Activated CD4-positive, alpha-beta T cell treated with anti-CD3 and anti-CD28 coated beads, Interleukin-2, Interleukin-6, amounts not matched to agents 100 ng/mL and 50 ng/mL, durations not matched to agents 16 hours and 8 hours (primary cell): ENCODE results near the gene DGKK.
A peak's percentile ranks its signal among the peaks of the same experiment; 100 is the strongest.
"Not testable (repeated sequence)": the region's sequence is repeated elsewhere in the genome, so short reads cannot be mapped to it uniquely, and the experiment has no call there.

ENCODE experiments used
- DNase-seq: peaks from one replicate; pipeline ENCODE4 v3.0.0-alpha.2; 2020

DGKK gene

GRCh38 chrX:50430917-50431575, 39.6 kb downstream of the DGKK start:
- peak; percentile 3 for DNase-seq

- no peak for DNase-seq
These were observed 42.5 kb downstream of the DGKK start for GRCh38 chrX:50428174-50428573.

- no peak for DNase-seq
These were observed 62.6 kb downstream of the DGKK start for GRCh38 chrX:50407976-50408375.

- DNase-seq: no peak
These were observed 66.7 kb downstream of the DGKK start for GRCh38 chrX:50403903-50404302.

- DNase-seq: no peak
These were observed 67.7 kb downstream of the DGKK start for GRCh38 chrX:50402886-50403285.

DNA sequence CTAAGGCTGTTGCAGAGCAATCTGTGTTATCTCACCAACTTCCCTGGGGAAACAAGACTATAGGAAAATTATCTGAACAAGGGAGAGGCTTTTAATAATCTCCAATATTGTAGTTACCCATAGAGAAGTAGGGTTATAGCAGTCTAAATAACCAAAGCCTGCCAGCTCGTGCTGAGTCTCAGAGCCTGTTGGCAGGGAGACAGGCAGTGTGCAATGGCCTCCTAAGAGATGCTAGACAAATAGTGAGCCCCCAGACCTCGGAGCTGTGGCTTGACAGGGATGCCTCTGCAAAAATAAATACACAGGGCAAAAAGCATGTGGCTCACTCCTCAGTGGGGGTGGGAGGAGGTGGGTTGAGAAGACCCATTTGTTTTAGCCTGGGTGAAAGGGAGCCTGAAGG, 76.7 kb downstream of the DGKK start:
- DNase-seq: no peak

DNA sequence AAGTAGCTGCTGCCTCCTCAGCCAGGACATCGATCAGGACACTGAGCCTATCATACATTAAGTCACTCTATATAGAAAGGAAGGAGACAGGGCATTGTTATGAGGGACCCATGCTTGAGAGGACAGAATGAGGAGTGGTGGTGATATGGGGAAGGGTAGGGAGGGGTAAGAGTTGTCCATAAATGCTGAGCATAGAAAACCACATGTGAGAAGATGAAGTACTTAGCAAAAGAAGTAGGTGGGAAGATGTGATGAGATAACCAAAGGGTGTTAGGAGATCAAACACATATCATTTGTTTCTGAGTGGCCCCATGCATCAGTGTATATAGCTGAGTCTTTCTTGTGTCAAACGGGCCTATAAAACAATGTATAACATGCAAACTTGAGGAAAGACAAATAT, 84.1 kb downstream of the DGKK start:
- DNase-seq: no peak

- DNase-seq: no peak
These were observed 88.8 kb downstream of the DGKK start for GRCh38 chrX:50381729-50382415.

DNA sequence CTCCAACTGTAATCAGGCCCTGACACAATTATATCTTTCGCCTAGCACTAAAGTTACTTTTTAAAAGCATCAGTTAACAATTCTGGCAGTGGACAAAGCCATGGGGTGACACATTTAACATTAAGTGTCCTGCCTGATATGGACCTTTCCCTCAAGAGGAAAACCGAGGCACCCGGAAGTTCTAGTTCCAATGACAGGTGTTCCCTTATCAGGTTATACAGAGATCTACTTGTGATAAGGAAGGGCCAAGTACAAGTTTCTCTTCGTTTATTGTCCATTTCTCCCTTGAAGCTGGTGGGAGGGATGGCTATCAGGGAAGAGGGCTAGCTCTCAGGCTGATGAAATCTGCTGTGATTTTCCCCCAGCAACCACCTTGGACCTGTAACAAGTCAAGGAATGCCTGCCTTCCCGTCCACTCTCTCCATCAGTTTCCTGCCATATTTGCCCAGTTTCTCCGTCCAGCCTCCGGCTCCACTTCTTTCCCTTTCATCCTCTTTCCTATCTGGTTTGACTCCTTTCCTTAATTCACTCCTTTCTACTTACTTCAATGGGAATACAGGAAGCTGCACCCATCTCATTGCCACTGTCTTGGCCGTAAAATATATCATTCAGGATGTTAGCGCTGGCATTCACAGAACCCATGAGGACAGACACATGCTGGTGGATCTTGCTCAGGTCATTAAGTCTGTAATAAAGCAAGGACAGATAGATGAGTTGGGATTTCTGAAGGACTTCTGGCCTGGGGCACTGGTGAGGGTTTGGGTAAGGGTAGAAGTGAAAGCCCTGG, 95.0 kb downstream of the DGKK start:
- no peak for DNase-seq

- no peak for DNase-seq
These were observed 97.7 kb downstream of the DGKK start for GRCh38 chrX:50372966-50373365.

DNA sequence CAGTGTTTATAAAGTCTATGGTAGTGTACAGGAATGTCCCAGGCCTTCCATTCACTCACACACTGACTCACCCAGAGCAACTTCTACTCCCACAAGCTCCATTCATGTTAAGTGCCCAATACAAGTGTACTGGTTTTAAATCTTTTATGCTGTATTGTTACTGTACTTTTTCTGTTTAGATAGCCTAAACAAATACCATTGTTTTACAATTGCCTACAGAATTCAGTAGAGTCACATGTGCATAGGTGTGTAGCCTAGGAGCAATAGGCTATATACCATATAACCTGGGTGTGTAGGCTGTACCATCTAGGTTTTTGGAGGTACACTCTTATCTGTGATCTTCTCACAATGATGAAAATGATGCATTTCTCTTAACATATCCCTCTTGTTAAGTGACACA, 126.7 kb downstream of the DGKK start:
- no peak for DNase-seq

GRCh38 chrX:50333308-50333707, 137.3 kb downstream of the DGKK start:
- no peak for DNase-seq

DNA sequence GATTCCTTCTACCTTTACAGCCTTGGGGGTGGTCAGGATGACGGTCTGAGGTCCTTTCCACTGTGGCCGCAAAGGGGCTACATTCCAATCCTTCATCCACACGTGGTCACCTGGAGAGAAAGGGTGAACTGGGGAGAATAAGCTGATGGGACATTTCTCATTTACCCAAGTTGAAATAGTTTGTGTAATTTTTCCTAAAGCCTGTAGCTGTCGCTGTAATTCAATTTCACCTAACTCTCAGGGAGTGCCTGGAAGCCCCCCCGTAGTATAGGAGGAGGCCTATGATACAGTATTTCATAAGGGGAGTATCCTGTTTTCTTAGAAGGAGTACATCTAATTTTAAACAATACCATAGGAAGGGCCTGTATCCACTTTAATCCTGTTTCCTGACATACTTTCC, 138.0 kb downstream of the DGKK start:
- DNase-seq: not testable (repeated sequence)

DNA sequence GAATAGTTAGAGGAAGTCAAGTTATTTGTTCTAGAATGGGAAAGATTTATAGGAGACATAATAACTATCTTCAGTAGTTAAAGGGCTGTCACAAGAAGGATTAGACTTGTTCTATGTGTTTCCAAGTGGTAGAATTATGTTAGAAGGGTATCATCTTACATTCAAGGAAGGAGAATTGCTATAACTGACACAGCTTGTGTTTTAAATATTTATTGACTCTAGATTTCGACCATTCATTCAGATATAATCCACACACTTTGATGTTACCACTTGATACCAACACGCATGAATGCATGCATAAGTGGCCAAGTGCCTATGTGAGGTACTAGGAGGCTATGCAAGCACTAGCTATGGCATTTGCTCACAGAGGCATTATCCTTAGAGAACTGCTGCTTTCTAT, 143.4 kb downstream of the DGKK start:
- DNase-seq: no peak
